ENCODE measurements around the gene SUPT3H. TPM values are rescaled to one million over a fixed set of nuclear protein-coding genes. Genes with fewer than 3 reads are reported as not detected.

SUPT3H gene
- polyA plus RNA-seq, 4 donors: 19.3 to 24.0 (median 23.2) TPM

DNA sequence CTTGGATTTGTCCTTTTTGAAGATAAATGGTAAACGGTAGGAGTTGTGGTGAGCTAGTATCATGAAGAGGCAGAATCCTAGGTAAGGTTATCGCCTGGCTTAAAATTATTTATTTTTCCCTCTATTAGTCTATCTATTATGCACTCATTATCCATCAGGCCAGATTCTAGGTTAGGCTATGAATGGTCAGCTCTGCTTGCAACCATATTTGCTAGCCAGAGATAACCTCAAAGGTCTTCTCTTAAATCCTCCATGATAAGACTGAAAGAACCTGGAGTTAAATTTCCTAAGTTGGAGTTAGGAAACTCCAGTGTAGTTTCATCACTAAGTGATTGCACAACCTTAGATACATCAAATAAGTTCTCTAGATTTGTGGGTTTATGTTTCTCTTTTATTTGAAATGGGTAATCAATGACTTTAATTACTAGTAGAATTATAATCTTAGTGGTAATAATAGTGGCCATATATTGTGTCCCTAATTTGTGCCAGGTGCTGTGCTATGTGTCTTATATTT lies 351.7 kb downstream of the SUPT3H start:
- no peak for DNase-seq (ENCODE audit: low read depth in 4 of 4, low spot score in 3 of 4)

DNA sequence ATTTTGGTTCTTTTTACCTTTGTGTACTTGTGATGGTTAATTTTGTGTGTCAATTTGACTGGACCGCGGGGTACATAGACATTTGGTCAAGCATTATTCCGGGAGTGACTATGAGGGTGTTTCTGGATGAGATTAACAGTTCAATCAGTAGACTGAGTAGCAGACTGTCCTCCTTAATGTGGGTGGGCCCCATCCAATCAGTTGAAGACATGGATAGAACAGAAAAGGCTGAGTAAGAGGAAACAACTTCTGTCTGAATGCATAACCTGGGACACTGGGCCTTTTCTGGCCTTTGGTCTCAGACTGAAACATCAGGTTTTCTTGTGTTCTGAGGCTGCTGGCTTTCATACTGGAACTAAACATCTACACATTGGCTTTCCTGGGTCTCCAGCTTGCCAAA lies 353.1 kb downstream of the SUPT3H start:
- no peak for DNase-seq (ENCODE audit: low read depth in 4 of 4, low spot score in 3 of 4)

DNA sequence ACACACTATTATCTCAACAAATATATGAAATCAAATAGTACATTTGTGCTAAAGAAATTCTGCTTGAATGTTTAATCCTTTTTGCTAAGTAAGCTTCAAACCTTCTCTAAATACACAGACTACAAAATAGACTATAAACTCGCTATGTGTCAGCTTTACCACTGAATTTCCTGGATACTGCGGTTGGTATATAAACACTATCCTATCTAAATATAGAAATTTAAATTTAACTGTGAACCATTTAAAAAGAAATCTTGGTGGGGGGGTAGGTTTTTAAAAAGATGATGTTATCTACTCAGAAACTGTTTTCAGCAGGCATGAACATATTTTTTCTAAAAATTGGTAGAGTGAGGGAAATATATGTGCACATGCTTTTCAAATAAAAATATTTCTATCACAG lies 356.1 kb downstream of the SUPT3H start:
- no peak for DNase-seq (ENCODE audit: low read depth in 4 of 4, low spot score in 3 of 4)

DNA sequence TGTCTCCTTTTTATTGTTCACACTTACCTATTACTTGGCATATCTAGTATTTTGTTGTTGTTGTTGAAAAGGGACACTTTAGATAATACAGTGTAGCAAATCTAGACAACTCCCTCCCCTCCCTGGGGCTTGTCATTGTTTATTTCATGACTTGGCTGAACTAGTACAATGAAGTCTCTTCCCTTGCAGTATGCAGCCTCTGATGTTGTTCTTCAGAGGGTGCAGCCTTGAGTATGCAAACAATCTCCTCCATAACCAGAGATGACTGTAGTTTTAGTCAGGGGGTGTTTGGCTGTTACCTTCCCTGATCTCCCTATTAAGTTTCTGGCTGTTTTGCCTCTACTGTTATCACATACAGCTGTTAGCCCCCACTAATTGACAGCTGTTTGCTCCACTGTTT lies 365.0 kb downstream of the SUPT3H start:
- DNase-seq (ENCODE audit: low read depth in 4 of 4, low spot score in 3 of 4): no peak

DNA sequence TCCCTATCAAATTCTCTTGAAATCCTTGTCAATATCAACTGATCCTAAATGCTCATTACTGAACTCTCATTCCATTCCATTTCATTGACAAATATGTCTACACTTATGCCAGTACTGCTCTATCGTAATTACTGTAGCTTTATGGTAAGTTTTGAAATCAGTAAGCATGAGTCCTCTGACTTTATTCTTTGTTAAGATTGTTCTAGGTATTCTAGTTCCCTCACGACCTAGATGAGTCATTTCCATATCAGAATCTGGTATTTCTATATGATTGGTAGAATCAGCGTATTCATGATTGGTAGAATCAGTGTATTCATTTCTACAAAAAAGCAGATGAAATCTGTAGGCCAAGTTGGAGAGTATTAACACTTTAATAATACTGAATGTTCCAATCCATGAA lies 368.2 kb downstream of the SUPT3H start:
- no peak for DNase-seq (ENCODE audit: low read depth in 4 of 4, low spot score in 3 of 4)

DNA sequence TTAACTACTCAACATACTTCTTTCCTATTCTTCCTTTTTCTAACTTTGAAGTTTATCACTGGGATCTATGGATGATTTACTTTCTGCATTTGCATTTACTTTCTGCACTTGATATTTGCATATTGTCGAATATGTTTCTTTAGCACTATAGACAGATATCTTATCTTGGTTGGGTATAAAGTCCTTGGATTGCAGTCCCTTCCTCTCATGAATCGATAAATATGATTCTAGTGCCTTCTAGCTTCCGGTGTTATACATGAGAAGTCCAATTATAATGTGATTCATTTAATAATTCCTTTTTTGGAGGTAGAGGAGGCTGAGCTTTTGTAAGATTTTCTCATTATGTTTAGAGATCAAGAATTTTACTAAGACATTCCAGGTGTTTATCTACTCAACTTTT lies 370.8 kb downstream of the SUPT3H start:
- DNase-seq (ENCODE audit: low read depth in 4 of 4, low spot score in 3 of 4): no peak

DNA sequence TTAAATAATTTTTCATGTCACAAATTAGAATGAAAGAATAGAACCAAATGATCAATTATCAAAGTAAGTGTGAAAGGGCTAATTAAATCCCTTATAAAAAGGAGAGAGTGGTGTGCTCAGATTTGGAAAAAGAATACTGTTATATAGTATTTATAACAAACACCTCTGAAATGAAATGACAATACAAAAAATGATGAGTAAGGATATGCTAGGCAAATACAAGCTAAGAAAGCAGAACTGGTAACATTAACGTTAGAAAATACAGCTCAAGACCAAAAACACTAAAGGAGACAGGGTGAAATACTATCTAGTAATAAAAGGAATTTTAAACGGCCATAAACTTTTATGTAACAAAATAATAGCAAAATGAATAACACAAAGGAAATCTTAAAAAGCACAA lies 373.8 kb downstream of the SUPT3H start:
- no peak for DNase-seq (ENCODE audit: low read depth in 4 of 4, low spot score in 3 of 4)

DNA sequence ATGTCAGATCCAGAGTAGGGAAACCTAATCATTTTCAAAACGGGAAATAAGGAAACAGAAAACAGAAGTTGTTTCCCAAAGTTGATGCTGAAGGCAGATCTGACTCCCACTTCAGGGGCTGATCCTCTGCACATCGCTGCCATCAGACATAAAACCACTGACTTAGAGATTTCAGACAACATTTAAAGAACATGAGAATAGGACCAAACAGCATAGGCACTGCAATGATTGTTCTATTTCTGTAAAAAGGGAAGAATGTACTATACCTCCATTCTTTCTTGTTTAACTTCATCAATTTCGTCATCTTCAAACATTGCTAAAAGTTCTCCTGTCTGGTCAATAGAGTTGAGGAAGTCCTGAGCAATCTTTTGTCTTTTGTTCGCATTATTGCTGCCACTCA lies 374.3 kb downstream of the SUPT3H start:
- no peak for DNase-seq (ENCODE audit: low read depth in 4 of 4, low spot score in 3 of 4)

DNA sequence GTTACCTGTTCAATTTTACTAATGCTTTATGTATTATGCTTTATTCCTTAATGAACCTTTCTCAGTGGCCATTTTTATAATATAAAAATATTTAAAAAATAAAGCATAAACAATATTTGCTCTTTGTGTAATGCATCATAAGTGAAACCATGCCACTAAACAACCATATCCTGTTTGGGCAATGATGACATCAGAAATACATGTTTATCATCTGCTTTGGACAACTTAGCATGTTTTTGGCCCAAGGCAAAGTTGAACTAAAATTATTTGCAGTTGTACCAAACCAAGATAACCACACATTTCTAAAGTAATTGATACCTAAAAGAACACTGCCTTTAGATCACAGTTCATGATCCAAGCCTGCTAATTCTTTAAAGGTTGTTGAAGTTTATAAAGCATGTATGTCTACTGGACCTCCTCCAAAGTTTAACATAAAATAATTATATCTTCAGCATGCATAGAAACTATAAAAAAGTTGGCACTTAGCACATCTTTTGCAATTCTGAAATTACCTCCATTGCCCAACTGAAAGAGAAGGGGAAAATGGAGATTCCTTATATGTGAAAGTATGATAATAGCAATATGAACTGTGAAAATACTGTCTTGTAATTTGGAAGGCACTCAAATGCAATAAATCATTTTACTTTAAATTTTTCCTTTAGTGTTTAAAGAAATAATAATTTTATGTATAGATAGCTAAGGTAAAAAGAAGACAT lies 375.2 kb downstream of the SUPT3H start:
- DNase-seq (ENCODE audit: low read depth in 4 of 4, low spot score in 3 of 4): no peak

DNA sequence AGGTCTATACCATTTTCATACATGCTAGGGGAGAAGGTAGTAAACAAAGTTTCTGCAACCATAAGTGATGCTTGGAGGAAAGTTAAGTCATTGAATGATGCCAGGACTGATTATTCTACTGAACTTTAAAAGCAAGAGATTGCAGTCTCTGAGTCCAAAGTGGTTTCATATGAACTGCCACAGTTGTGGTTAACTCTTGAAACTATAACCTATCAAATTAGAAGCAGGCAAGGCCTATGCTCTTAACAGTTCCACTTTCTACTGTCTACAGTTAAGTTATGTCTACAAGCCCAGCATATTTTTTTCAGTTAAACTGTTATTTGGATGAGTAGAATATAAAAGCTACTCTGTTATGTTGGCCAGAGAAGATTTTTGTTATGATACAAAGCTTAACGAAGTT lies 376.1 kb downstream of the SUPT3H start:
- DNase-seq (ENCODE audit: low read depth in 4 of 4, low spot score in 3 of 4): no peak

DNA sequence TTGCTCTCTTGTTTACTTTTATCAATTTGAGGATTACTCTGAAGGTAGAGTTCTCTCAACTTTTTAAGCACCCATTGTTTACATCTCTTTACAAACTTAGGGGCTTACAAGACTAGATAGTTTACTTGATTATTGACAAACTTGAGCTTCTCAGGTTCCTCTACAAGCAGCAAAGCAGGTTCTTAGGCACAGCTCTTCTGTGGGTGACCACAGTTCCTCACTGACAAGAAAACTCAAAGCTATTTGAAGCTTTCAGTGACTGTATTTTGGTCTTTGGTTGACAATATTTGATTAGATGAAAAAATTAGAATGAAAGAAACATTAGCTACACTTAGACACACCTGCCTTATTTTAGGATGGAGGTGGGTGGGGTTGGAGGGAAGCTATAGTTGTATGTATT lies 376.9 kb downstream of the SUPT3H start:
- DNase-seq (ENCODE audit: low read depth in 4 of 4, low spot score in 3 of 4): no peak

DNA sequence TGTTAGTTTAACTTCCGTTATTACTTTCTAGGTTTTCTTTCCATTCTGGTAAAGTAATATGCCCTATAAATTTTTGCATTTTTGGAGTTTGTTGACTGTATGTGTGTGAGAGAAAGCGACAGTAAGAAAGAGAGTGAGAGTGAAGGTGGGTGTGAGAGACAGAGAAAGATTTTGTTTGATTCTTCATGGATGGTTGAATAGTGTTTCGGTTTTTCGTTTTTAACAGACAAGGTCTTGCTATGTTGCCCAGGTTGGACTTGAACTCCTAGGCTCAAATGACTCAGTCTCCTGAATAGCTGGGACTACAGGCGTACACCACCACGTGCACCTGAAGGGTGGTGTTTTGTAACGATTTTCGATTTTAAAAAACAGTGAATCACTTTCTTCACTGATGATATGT lies 378.7 kb downstream of the SUPT3H start:
- no peak for DNase-seq (ENCODE audit: low read depth in 4 of 4, low spot score in 3 of 4)

DNA sequence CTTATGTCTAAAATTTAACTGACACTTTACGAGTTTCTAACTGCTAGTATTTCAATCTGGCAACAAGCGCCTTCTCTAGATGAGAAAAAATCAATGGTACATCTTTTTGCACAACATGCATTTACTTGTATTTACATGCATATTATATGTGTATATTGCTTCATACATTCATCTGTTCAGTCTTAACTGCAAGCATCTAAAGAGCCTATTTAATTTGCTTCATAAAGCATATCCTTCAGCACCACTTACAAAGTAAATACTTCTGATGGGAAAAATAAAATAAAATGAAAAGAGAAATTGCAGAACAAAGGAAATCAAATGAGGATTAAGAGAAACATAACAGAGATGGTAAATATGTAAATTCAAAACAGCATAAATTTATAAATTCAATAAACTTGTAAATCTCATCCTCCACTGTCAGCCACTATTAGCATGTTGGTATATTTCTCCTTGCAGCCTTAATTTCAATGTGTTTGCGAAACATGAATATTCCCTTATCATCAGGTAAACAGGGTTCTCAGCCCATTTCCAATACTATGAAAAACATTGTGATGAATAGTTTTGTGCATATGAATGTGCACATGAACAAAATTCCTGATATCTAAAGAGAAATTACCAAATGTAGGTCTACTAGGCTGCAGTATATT lies 382.1 kb downstream of the SUPT3H start:
- DNase-seq (ENCODE audit: low read depth in 4 of 4, low spot score in 3 of 4): no peak

DNA sequence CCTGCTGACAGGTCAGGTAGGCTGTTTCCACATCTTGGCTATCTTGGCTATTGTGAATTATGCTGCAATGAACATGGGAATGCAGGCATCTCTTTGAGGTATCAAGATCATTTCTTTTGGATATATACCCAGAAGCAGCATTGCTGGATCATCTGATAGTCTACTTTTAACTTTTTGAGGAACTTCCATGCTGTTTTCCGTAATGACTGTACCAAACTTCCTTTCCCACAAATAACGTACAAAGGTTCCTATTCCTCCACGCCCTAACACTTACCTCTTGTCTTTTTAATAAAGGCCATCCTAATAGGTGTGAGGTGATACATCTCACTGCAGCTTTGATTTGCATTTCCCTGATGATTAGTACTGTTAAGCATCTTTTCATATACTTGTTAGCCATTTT lies 388.3 kb downstream of the SUPT3H start:
- no peak for DNase-seq (ENCODE audit: low read depth in 4 of 4, low spot score in 3 of 4)

DNA sequence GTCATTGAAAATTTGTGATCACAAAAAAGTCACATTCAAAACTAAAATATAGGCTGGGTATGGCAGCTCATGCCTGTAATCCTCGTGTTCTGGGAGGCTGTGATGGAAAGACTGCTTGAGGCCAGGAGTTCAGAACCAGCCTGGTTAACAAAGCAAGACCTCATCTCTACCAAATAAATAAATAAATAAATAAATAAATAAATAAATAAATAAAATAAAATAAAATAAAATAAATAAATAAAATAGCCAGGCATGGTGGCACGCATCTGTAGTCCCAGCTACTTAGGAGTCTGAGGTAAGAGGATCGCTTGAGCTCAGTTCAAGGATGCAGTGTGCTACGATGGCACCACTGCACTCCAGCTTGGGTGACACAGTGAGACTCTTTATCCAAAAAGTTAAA lies 392.7 kb downstream of the SUPT3H start:
- no peak for DNase-seq (ENCODE audit: low read depth in 4 of 4, low spot score in 3 of 4)

DNA sequence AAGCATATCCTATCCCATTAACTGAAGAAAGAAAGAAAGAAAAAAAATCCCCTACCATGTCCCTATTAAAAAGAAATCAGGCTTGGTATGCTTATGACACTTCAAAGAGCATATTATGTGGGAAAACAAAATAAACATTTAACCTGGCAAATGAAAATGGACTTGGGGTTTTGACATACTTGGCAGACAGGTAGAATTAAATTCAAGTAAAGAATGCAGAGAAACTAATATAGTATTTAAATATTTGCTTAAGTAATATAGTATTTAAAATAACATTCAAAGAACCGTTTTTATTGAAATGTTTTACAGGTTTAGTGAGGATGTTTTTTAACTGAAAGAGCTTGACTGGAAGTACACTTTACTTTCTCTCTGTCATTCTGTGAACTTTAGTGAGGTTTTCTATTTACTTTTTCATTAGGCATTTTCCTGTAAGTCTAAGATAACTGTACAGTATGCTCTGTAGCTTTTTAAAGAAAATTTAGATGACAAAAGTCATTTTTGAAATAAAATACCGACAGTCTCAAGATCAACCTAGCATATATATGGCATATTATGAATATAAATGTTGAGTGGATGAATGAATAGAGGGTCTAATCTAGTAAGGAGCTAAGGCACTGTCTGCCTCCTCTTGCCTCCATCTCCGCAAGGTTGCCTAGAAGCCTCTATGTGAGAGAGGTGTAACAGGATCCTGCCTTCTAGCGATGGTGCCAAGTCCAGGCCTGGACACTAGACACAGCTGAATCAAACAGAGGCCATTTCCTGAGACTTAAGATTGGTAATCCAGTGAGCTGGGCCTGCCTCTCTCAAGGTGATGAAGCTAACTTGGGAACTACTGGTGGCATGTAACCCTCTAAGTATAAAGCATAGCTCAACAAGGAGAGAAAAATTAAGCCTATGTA lies 394.0 kb downstream of the SUPT3H start:
- no peak for DNase-seq (ENCODE audit: low read depth in 4 of 4, low spot score in 3 of 4)

DNA sequence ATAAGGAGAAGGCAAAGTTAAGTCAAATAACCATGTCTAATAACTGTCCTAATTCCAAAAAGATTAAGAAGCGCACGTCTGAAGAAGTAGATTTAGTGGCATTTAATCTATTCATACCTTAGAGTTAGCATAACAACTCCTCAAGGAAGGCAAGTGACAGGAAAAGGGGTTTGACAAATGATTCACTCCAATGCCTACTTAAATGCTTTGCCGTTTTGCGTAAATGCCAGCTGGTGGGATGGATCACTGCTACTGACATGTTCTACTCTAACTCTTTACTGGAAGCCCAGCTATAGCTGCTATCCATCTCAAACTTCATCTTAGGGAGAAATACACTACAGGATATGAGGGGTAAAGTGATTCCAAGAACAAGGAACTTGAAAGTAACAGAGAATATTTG lies 396.9 kb downstream of the SUPT3H start:
- no peak for DNase-seq (ENCODE audit: low read depth in 4 of 4, low spot score in 3 of 4)

DNA sequence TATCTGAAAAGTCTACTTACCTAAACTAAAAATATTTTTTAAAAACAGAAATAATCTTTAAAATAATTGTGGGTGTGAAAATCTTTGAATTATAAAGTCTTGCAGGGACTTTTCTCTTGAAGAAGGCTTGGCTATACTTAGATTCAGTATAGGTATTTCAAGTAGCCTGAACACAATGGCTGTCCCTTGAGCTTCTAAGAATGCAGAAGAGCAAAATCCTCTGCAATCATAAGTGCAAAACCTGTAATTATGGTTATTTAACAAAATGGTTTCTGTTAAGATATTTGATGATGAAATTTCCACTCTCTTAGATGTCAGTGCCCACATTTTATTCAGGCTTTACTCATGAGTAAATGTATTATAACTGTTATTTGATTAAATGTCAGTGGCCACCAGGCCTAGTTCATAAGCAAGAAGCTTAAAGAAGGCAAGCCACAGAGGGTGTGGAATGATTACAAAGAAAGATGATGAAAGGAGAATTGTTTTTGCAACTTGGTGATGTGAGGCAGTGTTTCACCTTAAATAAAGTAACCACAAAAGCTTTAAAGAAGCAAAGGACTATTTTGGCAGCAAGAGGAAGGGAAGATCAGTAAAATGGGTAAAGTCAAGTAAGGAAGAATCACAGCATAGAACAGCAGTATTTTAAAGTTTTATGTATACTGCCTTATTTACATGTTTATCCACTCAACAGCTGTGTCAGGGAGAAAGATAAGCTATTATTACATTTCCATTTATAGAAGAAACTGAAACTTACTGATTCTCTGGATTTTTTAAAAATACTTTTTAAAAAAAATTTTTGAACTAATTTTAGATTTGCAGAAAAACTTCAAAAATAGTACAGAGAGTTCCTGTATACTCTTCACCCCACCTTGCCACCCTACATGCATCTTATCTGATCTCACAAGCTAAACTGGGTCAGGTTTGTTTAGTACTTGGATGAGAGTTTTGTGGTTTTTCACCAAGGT lies 400.8 kb downstream of the SUPT3H start:
- DNase-seq (ENCODE audit: low read depth in 4 of 4, low spot score in 3 of 4): no peak

DNA sequence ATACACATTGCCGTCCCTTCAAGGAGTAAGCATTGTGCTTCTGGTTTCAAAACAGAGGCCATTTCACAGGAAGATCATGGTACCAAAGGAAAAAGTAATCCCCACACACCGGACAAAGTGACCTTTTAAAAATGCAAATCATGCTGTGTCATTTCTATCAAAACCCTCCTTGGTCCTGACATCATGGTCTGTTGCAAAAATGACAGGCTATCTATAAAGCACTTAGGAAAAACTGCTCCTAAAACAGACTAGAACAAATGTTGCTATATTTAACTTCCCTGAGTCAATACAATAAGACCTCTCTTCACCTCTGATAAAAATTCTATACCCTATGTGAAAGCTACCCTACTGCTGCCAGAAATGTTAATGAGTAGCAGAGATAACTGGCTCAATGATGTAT lies 403.2 kb downstream of the SUPT3H start:
- DNase-seq (ENCODE audit: low read depth in 4 of 4, low spot score in 3 of 4): no peak

DNA sequence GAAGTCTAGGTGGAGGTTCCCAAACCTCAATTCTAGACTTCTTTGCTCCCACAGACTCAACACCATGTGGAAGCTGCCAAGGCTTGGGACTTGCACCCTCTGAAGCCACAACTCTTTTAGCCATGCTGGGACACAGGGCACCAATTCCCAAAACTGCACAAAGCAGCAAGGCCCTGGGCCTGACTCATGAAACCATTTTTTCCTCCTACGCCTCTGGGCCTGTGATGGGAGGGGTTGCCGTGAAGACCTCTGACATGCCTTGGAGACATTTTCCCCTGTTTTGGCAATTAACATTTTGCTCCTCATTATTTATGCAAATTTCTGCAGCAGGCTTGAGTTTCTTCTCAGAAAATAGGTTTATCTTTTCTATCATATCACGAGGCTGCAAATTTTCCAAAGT lies 405.0 kb downstream of the SUPT3H start:
- DNase-seq (ENCODE audit: low read depth in 4 of 4, low spot score in 3 of 4): no peak
